ENCODE data around the gene SPATS2L.

Gene SPATS2L

GRCh38 chr2:200528228-200528627 lies 221.7 kb downstream of the SPATS2L start:
- no peak for DNase-seq

Measured in activated CD4-positive, CD25-positive, alpha-beta regulatory T cell treated with anti-CD3 and anti-CD28 coated beads, Interleukin-2, amount 50 U/mL, for 72 hours (primary cell).